Hematopoietic multipotent progenitor cell treated with erythropoietin and hydrocortisone succinate and interleukin-3 and kit ligand, for 17 days (in vitro differentiated cells): ENCODE data around the gene CYP17A1.

Experiments
- DNase-seq: peaks from one replicate; pipeline ENCODE4 v3.0.0-alpha.2; 2015; ENCODE audit warnings: low spot score

CYP17A1 gene

DNA sequence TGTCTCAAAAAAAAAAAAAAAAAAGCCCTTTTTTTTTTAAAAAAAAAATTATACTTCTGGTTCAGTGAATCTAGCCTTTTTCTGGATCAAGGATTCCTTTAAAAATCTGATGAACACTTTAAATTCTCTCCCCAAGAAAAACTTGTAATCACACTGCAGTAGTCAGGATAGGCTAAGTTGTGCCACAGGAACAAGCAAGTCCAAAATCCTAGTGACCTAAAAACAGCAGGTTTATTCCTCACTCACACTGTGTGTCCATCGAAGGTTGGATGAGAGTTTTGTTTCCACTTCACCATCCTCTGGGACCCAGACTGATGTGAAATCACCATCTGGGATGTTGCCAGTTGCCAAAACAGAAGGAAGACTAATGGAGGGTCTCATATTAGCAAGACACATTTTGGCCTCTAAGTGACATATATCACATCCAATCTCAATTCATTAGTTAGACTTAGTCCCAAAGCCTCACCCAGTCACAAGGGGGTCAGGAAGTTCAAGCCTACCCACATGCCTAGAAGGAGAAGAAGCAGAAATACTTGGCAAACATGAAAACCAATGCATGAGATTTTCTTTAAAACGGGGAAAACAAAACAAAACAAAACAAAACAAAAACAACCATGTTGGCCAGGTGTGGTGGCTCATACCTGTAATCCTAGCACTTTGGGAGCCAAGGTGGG is 32.7 kb downstream of the CYP17A1 start:
- DNase-seq, result no peak

DNA sequence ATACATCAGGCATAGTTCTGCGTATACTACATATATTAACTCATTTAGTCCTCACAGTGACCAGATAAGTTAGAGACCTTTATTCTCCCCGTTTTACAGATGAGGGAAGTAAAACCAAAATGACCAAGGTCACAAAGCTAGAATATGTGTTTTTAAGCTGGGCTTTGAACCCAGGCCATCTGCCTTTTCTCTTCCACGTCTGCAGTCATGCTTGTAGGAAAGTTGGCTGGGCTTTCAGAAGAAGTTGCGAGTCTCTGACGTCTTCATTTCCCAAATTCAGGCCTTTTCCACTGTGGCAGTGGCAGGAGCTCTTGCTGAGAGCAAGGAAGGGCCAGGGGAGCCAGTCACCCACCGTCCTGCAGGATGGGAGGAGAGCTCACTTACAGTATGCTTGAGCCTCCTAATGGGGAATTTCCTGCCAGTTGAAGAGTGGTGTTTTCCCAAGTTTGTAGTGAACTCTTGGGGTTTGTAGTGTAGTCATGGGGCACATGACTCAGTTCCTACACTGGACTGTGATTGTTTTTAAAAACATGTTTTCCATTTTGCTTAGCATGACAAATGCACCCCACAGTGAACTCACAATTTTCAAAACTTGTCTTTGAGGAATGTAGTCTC is 34.2 kb downstream of the CYP17A1 start:
- DNase-seq, result no peak

DNA sequence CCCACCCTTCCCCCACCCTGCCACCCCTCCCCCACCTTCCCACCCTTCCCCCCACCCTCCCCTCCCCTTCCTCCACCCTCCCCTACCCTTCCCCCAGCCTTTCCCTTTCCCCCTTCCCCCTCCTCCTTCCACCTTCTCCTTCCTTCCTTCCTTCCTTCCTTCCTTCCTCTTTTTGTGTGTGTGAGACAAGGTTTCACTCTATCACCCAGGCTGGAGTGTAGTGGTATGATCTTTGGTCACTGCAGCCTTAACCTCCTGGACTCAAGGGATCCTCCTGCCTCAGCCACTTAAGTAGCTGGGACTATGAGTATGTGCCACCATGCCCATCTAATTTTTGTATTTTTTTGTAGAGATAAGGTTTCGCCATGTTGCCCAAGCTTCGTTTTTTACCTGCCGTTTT is 35.2 kb downstream of the CYP17A1 start:
- no peak for DNase-seq

DNA sequence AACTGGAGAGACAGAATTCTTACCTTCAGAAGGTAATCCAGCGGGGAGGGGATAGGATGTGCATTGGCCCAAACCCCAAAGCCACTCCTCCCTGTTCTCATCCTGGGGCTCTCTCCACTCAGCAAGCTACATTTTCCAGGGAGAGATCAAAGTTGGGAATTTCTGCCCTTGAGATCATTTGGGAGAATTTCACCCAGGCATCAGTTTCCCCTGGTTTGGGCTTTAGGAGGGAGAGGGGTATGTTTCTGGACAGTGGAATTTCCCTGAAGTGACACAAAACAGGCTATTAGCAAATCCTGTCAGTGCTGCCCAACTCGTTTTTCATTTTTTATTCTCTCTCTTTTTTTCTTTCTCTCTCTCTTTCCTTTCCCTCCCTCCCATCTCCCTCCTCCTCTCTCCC is 35.7 kb downstream of the CYP17A1 start:
- DNase-seq, result no peak

DNA sequence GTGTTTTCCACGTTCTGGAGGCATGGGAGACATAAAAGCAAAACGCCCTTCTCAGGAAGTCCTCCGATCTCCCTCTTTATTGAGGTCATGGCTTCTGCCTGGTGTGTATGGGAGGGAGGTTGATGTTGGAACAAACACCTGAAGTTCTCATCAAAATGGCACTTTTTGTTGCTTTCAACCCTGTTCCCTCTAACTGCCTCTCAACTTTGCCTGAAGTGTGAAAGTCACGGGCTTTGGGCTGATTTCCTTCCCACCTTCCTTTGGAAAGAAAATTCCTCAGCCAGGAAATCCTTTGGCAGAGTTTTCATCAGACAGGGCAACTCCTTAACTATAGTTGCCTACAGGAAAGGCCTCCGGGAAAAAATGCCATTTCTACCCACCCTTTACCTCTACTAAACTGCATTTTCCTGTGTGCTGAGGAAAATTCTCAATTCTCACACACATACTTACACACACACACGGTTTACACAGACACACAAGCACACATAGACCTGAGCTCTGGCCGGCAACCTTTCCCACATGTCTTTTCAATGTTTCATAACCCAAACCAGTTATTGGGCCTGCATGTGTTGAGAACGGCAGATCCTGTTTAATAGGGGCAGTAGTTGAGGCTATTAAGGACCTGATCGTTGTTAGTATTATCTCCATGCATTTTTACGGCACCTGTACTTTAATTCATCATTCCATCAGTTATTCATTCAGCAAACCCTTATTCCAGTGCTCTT is 36.4 kb downstream of the CYP17A1 start:
- DNase-seq, result no peak

DNA sequence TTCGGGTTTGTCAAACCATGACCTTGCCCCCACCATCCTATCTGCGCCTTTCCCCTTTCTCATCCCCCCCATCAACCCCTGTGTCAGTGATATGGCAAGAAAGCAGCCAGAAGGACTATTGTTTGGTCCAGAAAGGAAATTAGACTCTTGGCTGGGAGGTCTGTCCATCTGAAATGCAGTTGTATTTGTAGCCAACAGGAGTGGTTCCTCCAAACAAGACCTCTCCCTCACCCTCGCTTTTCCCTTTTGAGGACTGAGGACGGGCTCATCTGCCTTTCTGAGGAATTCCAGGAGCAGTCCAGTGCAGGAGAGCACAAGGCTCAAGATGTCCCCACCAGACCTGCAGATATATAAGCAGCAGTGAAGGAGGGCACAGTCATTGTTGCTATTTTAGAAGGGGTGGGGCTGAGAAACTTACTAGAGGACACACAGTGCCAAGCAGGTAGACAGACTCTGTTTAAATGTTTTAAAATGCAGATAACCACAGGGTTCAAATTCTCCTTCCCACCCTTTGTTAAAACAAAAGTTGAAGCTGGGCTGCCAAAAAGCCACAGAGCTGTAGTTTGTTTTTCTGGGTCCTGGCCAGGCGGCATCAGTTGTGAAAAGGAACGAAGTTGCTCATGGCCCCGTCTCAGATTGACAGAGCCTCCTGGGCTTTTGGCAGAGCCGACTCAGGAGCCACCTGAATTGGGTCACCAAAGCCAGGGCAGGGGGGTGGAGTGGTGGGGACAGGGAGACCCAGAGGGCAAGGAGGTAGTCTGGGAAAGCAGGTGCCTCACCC is 37.3 kb downstream of the CYP17A1 start:
- DNase-seq, result no peak

DNA sequence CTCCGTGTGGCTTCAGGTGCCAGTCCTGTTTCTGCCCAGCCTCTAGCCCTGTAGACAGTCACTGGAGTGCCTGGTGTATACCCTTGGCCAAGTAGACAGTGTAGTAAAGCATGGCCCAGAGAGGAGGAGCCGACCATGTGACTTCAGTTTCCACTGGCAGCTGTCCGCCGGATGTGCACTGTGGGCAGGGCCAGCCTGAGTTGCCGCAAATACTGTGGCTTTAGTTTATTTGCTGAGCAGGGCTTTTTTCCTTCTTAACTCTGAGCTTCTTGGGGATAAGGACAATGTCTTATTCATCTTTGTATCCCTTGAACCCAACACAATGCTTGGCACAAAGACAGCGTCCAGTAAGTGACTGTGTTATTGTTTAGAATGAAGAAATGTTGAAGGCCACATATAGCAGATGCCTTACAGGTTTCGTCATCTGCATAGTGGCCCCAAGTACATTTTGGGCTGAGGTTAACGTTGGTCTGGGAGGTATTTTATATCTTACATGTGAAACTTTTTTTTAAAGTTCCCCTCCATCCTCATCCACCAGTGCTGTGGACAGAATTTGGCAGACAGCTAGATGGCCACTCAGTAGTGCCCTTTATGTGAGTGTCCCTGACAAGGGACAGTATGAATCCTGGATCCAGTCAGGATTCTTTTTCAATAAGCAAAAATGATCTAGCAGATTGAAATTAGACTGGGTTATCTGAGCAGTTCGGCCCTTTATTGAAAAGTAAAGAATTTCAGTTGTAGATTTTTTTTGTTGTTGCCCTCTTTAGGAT is 40.6 kb downstream of the CYP17A1 start:
- no peak for DNase-seq

DNA sequence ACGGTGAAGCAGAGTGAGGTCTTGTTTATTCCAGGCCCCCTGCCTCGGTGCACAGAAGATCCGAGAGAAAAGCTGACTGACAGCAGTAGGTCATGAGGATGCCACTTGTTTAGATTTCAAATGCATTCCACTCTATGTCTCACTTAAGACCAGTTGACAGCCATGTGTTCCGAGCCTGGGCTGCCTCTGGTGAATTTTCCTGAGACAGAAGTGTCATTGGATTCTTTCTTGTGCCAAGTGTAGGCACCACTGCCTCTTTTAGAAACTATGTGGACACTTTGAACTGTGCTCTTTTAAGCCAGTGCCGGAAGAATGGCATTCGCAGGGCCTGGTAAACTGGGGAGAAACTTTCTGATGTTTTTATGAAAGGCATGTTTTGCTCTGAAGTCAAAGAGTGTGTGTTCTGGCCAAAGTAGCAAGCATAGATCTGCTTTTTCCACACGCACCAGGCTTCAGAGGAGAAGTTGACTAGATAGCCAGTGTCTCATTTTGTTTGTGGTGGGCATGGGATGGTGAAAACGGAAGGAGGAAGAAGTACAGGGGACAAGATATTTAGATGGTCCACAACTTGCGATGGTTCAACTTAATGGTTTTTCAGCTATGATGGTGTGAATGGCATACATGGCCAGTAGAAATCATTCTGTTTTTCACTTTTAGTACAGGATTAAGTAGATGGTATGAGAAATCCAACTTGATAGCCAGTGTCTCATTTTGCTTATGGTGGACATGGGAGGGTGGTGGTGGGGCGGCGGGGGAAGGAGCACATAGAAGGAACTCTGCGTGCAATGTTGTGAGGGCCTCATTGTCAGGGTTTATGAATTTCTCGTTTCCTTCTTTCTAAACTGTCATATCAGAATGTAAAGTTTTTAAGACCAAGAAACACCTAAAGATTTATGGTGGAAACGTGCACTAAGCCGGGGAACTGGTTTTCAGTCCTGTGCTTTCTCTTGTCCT is 41.5 kb downstream of the CYP17A1 start:
- no peak for DNase-seq

DNA sequence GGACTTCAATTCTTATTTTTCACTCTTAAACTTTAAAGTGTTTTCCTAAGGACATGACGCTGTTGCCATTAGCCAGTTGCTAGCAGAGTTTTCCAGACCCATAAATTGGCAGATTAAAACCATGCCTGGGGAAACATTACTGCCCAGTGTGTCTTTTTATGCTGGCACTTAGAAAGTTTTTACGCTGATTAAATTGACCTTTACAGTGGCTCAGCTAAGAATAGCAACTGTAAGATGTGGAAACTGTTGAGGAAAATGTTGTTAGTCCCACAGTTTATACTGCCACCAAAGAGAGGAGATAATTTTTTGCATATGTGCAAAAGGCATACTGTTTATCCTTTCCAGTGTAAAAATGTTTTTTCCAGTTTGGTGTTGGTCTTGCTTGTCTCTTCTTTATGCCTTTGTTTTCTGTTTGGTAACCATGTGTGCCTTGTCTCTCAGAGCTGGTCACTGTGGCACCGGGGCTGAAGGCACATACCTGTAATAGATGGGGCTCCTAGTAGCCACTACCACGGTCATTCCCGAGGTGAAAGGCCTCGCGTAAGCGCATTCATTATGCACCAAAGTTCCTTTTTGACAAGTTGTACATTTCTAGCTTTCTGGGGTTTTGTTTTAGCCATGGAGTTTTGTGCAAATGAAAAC is 45.3 kb downstream of the CYP17A1 start:
- no peak for DNase-seq

DNA sequence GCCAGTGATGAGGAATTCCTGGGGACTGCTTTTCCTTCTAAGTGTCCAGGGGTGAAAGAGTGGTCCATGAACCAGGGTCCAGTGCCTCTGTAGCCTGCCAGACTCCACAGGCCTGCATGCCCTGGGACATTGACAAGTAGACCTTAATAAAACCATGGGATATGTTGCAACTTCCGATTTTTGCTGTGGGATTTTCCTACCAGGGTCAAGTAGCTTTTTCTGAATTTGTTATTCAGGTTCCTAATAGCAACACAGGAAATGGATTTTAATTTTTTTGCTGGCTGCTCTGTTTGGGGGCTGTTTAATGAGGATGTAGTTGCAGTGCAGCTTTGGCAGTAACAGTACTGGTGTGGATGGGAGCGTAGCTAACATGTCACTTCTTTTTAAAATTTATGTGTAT is 51.4 kb downstream of the CYP17A1 start:
- no peak for DNase-seq

DNA sequence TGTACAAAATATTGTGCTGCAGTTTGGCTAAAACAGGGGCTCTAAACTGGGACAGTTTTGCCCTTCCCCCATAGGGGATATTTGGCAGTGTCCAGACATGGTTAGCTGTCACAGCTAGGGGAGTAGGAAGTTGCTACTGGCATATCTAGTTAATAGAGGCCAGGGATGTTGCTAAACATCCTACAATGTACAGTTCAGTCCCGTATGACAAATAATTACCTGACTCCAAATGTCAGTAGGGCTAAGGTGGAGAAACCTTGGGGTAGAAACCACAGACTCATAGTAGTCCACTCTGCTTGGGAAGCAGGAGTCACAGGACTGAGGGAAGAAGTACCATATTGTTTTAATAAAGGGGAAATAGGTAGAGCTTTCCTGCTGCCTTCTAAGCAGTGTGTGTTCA is 53.6 kb downstream of the CYP17A1 start:
- no peak for DNase-seq

DNA sequence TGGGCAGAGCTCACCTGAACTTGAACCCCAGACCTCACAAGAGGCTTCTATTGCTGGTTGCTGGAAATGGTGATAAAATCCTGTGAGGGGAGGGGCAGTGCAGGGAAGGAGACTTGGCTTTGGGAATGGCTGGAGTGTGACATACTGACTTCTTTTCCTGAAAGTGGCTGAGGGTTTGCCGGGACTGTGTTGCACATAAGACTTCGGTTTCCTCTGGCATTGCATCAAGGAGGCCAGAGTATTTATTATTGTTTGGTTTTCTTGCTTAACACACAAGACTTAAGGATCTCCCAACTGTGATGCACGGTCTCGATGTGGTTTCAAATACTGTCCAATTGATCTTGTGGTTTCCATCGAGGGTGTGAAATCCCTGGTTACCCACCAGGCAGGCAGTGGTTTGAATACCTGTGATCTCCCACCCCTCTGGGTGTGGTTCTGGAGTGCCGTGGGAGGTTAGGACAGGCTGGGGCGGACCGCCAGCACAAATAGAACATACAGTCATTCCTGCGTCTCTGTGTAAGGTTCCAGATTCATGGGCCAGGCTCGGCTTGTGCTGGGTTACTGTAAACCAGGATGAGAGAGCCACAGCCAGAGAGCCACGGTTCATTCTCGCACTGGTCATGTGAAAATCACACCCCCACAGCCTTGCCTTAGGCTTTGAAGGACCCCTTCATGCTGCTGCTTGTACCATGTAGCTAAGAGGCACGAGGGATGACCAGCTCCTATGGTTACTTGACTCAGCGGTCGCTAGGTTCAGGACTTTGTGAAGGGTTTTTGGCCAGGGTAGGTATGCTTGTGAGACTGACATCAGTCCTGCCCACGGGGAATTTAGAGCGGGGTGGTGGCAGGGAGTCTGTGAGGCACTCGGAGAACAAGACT is 54.3 kb downstream of the CYP17A1 start:
- DNase-seq, result no peak

DNA sequence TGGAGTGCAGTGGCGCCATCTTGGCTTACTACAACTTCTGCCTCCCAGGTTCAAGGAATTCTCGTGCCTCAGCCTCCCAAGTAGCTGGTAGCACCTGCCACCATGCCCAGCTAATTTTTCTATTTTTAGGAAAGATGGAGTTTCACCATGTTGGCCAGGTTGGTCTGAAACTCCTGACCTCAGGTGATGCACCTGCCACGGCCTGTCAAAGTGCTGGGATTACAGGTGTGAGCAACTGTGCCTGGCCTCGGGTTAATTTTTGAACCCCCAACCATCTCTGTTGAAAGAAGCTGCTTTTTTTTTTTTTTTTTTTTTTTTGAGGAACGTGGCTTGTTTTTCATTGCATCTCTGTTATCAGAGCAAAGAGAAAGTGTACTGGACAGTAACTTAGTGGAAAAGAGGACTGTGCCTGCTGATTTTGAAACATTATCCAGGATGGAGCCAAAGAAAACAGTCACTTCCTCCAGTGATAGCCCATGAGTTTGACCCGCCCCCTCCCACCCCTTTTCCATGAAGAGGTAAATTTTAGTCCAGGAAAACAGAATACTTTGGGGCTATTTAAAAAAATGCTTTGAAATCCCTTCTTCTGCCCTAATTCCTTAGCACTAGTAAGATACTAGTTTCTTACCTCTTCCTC is 55.2 kb downstream of the CYP17A1 start:
- DNase-seq, result no peak

DNA sequence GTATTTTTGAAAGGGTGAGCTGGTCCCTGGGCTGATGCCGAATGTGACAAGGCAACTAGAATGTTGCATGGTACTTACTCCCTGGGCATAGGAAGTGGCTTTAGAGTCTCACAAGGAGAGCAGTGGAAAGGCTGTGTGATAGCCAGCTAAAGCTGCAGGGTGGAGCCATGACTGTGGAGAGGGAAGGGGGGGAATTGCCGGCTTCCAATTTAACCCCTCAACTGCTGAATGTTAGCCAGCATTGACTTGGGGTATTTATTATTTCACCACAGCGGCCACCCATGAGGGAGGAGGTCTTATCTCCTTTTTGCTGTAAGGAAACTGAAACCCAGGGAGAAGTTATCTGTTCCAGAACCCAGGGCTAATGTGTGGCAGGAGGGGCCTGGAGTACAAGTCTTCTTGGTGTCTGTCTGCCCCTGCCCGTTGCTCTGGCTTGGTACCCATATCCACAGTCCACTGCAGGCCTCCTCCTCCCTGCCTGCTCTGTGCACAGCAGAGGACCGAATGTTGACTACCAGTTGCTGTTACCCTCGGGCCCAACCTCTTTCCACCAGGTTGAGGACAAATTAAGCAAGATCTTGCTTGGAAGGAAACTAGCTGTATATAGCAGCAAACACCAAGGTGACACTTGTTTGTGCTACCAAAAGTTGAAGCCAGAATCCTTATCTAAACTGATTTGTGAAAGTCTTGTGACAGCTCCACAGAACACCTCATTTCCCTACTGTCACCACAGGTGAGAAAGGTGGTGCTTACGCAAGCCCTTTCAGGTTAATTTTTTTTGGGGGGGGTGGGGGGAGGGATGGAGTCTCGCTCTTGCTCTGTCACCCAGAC is 55.9 kb downstream of the CYP17A1 start:
- peak; percentile 43 for DNase-seq
